ENCODE data around the gene HYCC2.
"Not testable (repeated sequence)": the region's sequence is repeated elsewhere in the genome, so short reads cannot be mapped to it uniquely, and the experiment has no call there.

The HYCC2 gene

DNA sequence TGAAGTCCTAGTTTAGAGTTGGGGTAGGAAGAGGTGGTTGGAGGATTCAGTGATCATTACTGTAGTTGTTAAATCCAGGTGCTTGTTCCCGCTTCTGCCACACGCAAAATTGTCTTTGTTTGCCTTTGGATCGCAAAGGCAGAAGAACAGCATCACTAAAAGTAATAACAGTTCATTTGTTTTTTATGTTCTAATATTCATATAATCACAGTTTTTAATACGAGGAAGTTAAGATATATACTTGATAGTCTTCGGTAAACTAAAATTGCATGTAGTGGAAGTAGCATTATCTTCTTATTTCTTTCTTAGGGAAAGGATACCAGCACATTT lies 695 bp upstream of the HYCC2 start:
- peak overlapping the region; percentile 88 for H3K27ac ChIP-seq

DNA sequence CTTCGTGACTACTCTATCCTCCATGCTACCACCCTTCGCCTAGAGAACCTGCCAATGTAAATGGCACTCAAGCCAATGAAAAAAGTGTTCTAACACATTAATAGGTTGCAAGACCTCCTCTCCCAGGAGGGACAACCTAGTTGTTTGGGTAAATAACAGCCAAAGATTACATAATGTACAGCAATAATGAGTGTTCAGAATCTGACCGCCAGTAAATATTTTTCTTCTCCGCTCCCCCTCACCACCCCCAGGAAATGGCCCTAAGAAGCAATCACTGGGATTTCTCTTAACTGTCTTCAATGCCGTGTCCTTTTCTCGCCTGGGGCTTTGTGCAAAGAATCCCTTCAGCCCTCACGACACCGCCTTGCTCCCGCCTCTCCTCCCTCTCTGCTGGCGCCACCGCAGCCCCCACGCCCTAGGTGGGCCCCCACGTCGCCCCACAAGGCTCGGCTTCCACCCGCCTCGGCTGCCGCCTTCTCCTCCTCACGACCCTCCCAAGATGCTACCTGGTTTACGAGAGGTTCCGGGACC lies 458 bp downstream of the HYCC2 start:
- TF ChIP-seq, protein P1, sequence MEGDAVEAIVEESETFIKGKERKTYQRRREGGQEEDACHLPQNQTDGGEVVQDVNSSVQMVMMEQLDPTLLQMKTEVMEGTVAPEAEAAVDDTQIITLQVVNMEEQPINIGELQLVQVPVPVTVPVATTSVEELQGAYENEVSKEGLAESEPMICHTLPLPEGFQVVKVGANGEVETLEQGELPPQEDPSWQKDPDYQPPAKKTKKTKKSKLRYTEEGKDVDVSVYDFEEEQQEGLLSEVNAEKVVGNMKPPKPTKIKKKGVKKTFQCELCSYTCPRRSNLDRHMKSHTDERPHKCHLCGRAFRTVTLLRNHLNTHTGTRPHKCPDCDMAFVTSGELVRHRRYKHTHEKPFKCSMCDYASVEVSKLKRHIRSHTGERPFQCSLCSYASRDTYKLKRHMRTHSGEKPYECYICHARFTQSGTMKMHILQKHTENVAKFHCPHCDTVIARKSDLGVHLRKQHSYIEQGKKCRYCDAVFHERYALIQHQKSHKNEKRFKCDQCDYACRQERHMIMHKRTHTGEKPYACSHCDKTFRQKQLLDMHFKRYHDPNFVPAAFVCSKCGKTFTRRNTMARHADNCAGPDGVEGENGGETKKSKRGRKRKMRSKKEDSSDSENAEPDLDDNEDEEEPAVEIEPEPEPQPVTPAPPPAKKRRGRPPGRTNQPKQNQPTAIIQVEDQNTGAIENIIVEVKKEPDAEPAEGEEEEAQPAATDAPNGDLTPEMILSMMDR (IDR thresholded peaks at IDR 0.05) = no peak
- no peak for TF ChIP-seq ZFX (IDR thresholded peaks at IDR 0.05; ENCODE audit: borderline replicate concordance)
- peak overlapping the region; percentile 88 for H3K27ac ChIP-seq

More for the DNA sequence above, 695 bp upstream of the HYCC2 start:
- TF ChIP-seq ZFX (IDR thresholded peaks at IDR 0.05; ENCODE audit: borderline replicate concordance) = no peak
- TF ChIP-seq, protein P1 (IDR thresholded peaks at IDR 0.05) = no peak

DNA sequence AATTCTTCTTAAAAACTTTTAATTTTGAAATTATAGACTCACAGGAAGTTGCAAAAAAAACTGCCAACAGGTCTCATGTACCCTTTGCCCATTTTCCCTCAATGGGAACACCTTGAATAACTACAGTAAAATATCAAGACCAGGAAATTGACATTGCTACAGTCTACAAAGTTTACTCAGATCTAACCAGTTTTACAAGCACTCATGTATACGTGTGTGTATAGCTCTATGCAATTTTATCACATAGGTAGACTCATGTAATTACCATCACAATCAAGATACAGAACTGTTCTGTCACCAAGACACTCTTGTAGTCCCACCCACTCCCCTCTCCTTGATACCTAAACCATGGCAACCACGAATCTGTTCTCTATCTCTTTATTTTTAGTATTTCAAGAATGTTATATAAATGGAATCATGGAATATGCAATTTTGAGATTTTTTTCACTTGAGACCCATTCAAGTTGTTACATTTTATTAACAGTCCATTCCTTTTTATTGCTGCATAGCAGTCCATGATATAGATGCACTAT lies 6.6 kb downstream of the HYCC2 start:
- H3K27ac ChIP-seq = no peak overlapping the region
- no peak for TF ChIP-seq ZFX (IDR thresholded peaks at IDR 0.05; ENCODE audit: borderline replicate concordance)
- TF ChIP-seq, protein P1 (IDR thresholded peaks at IDR 0.05) = no peak

DNA sequence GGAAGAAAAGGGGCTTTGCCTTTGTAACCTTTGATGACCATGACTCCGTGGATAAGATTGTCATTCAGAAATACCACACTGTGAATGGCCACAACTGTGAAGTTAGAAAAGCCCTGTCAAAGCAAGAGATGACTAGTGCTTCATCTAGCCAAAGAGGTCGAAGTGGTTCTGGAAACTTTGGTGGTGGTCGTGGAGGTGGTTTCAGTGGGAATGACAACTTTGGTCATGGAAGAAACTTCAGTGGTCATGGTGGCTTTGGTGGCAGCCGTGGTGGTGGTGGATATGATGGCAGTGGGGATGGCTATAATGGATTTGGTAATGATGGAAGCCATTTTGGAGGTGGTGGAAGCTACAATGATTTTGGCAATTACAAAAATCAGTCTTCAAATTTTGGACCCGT lies 8.0 kb downstream of the HYCC2 start:
- not testable (repeated sequence) for H3K27ac ChIP-seq

DNA sequence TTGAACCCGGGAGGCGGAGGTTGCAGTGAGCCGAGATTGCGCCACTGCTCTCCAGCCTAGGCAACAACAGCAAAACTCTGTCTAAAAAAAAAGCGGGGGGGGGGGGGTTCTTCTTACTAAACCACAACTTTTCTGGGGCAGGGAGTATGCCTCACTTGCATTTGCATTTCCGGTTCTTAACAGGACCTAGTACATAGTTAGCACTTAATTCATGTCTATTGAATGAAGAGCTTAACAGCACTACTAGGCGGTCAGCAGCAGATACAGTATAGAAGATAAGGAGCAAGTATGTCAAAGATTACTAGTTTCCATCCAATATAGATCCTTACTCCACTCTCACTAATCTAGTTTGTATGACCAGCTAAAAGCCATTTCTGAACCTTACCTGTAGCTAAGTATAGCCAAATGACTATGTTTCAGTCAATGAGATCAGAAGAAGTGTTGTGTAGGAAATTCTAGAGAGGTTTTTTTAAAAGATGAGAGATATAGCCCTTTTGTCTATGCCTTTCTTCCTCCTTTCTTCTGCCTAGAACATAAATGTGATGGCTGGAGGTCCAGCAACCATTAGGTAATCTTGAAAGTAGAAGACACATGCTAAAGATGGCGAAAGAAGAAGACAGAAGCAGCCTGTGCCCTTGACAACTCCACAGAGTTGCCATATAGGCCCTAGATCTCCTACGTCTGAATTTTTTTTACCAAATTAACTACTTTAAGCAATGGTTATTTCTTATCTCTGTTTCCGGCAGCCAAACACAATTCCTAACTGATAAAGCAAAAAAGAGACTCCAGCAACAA lies 11.3 kb downstream of the HYCC2 start:
- H3K27ac ChIP-seq = no peak overlapping the region

DNA sequence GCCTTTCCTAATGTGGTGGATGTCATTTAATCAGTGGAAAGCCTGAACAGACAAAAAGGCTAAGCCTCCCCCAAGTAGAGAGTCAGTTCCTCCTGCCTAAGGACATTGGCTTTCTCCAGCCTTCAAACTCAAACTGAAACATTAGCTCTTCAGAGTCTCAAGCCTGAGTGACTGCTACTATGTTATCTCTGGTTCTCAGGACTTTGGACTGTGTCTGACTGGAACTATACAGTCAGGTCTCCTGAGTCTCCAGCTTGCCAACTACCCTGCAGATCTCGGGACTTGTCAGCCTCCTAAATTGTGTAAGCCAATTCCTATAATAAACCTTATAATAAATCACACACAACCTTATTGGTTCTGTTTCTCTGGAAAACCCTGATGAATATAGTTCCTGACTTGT lies 12.6 kb downstream of the HYCC2 start:
- no peak for TF ChIP-seq ZFX (IDR thresholded peaks at IDR 0.05; ENCODE audit: borderline replicate concordance)
- TF ChIP-seq, protein P1 (IDR thresholded peaks at IDR 0.05) = no peak
- H3K27ac ChIP-seq = no peak overlapping the region

More for the DNA sequence above, 11.3 kb downstream of the HYCC2 start:
- TF ChIP-seq, protein P1 (IDR thresholded peaks at IDR 0.05) = no peak
- TF ChIP-seq ZFX (IDR thresholded peaks at IDR 0.05; ENCODE audit: borderline replicate concordance) = no peak

DNA sequence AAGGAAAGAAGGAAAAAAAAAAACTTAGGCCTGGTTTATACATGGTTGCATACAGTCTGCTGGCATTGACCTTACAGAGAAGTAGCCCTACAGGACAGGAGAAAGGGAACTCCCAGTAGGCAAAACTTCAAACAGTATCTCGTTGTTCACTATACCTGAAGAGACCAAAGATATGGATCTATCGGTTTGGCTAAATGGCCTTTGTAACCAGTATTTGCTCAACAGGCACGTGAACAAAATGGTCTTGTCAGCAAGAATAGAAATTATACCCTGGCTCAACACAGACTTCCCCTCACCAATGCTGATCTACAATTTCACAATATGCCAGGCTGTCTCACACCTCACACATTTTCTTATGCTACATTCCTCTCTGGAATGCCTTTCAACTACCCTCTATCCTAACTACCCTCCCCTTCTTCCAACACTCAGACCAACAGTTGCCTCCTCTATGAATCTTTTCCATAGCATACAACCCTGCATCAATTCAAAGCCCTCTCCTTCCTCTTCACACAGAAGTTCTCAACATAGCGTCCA lies 13.7 kb downstream of the HYCC2 start:
- TF ChIP-seq, protein P1 (IDR thresholded peaks at IDR 0.05) = no peak
- no peak for TF ChIP-seq ZFX (IDR thresholded peaks at IDR 0.05; ENCODE audit: borderline replicate concordance)
- 0 out of 2 replicates have a peak overlapping the region, but pooled peaks have one; percentile 14 for H3K27ac ChIP-seq
